Limb (tissue), 2 donors: ENCODE measurements around the gene MGMT.
A peak's percentile ranks its signal among the peaks of the same experiment; 100 is the strongest.
"Not testable (repeated sequence)": the region's sequence is repeated elsewhere in the genome, so short reads cannot be mapped to it uniquely, and the experiment has no call there.

Source experiments
- DNase-seq, 2 donors: peaks; one replicate each; pipeline ENCODE4 v3.0.0-alpha.2; 2016; ENCODE audit errors: extremely low spot score in 2 of 2

The MGMT gene

DNA sequence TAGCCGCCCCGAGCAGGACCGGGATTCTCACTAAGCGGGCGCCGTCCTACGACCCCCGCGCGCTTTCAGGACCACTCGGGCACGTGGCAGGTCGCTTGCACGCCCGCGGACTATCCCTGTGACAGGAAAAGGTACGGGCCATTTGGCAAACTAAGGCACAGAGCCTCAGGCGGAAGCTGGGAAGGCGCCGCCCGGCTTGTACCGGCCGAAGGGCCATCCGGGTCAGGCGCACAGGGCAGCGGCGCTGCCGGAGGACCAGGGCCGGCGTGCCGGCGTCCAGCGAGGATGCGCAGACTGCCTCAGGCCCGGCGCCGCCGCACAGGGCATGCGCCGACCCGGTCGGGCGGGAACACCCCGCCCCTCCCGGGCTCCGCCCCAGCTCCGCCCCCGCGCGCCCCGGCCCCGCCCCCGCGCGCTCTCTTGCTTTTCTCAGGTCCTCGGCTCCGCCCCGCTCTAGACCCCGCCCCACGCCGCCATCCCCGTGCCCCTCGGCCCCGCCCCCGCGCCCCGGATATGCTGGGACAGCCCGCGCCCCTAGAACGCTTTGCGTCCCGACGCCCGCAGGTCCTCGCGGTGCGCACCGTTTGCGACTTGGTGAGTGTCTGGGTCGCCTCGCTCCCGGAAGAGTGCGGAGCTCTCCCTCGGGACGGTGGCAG is at the start of gene MGMT:
Gene MGMT (plus strand): TSS at position 539 of the 656 bp plus-strand sequence.
- DNase-seq = peak; percentile 88 to 99

DNA sequence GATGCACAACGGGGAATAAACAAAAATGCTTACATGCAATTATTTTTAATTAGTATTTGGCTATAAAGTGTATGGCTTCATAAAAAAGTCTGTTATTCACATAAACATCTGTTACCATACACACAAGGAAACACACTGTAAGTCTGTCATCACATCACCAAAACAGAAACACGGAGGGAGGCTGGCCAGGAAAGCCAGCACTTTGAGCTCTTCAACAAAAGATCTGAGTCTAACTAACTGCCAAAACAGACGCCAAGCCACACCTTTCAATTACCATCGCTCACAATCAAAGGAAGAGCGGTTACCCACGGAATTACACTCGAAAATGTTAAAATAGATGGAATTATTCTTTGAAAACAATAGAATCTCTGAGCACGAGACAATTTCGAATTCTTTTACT is 49.2 kb upstream of the MGMT start:
- peak in 1 of 2 donors; percentile 65 for DNase-seq

DNA sequence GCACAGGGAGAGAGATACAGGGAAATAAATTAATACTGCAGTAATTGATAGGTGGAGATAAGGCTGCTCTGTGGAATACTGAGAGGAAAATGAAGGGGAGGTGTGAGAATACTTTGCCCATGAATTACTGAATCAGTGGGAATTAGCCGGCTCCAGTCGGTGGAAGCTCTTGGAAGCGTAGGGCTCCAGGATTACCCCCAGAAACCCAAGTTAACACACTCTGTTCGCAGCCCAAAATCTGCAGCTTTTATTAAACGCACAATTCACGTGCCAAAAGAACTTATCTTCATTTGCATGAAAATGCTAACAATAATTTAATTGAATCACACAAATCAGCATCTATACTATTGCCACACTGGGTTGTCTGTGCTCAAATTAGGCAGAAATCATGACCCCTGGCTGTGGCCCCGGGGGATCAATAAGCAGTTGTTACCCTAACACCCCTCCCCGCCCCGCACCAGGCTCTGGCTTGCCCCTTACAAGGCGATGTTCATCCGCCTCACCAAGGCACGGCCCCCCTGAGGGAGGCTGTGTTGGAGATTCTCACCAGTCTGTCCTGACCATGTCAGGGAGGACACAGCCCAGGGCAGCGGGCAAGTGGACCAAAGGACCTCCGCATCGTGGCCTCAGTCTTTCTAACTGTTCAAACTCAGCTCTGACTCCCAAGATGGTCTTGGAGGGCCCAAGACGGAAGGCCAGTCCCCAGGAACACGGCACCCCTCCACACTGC is 48.4 kb upstream of the MGMT start:
- DNase-seq = no peak

DNA sequence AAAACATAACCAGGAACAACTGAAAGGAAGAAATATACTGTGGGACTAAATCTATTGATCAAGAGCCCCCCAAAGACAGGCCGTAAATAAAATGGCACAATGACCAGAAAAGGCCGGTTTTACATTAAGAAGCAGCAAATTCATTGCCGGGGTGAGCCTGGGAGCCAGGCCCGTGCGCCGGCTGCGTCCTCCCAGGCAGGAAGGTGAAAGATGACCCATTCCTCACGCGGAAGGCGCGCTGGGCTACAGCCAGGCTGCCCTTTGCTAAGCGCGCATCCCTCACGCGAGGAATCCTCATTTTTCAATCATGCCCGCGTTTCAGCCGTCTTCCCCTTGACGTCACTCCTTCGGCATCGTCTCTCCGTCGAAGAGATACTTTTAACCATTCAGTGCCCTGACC is 47.6 kb upstream of the MGMT start:
- no peak for DNase-seq

DNA sequence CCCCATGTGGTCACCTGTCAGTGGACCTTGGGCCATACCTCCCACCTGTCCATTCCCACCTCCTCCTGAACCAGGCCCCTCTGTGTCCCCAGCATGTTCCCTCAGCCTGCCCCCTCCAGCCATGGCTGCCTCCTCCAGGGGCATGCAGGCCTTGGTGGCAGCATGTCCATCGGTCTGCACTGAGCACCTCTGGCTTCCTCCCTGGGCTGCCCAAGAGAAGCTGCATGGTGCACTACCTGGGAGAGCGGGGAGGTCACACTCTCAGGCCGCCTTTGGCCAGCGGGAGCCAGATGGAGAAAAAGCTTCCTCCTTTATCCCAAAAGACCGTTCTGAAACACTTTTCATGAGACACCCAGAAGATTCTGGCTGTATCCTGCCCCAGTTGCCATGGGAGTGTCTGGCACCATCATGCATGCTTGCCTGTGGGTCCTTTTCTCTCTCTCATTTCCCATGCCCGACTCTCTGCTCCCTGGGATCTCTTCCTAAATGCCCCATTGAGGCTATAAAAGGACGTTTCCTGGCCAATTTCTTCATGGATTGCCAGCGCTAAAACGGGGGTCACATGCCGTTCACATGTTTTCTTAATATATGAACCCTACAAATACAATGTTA is 45.5 kb upstream of the MGMT start:
- DNase-seq = no peak

DNA sequence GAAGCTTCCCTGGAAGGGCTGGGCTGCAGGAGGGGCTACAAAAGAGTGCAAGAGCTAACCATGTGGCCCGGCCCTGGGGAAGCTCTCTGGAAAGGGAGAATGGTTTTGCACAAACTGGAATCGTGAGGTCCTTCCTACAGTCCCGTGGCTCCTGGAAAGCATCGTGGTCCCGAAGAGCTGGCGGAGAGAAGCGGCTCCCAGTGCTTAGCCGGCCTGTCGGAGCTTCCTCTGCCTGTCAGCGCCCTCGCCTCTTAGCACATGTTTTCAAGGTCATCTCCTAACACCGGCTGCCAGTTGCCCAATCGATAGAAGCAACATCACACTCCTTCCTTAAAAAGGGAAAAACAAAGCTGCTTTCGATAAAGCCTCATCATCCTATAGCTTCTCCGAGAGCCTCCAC is 42.1 kb upstream of the MGMT start:
- DNase-seq = no peak

DNA sequence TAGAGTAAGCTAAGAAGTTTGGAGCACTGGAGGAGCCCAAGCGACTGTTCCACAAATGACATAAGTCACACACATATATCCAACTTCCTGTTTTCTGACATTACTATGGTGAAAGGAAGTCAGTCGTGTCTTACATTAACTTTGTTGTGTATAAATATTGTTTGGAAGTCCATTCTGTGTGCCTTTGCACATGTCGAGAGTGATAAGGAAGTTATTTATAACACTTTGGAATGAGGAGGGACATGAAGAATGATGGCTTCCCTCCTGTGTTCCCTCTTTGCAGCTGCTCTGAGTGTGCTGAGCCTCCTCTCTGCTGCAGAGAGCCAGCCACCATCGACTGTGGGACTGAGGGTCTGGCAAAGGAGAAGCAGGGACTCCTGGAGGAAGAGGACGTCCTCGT is 40.4 kb upstream of the MGMT start:
- DNase-seq = no peak

DNA sequence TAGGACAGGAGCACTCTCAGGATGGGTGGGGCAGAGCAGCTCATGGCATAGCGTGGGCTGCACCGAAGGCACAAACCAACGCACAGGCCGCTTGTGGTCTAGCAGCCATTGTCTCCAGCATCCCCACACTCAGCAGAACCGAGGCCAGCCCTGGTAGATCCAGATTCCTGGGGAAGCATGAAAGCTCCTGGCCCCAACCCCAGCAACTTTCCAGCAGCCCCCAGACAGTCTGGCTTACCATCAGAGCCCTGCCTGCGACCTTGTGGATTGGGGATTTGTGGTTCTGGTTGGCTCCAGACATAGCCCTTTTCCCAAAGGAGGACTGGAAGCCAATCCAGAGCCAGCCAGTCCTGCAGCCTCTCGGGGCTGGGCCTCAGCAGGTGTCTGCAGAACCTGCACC is 33.8 kb upstream of the MGMT start:
- no peak for DNase-seq

DNA sequence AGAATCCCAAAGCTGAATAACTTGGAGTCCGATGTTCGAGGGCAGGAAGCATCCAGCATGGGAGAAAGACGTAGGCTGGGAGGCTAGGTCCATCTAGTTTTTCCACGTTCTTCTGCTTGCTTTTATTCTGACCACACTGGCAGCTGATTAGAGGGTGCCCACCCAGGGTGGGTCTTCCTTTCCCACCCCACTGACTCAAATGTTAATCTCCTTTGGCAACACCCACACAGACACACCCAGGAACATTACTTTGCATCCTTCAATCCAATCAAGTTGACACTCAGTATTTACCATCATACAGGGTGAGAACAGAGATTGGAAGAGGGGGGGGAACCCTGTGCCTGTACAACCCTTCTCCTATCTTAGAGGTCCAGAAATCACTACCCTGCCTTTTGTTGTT is 31.3 kb upstream of the MGMT start:
- DNase-seq = not testable (repeated sequence)

DNA sequence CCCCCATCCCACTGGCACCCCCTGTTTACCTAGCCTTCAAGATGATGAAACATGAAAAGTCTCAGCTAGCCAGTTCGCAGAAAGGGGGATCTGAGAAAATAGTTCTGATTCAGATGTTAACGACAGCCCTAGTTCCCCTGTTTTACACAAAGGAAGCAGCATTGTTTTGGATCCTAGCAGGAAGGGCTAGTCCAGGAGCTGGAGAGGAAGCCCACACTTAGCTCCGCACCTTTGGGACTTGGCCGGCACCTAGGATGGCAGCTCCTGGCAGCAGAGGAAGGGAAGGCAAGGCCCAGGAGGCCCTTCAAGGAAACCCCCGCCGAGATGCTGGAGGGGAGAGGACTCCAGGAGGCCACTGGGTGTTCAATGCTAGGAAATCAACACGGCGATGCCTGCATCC is 29.0 kb upstream of the MGMT start:
- DNase-seq = no peak

DNA sequence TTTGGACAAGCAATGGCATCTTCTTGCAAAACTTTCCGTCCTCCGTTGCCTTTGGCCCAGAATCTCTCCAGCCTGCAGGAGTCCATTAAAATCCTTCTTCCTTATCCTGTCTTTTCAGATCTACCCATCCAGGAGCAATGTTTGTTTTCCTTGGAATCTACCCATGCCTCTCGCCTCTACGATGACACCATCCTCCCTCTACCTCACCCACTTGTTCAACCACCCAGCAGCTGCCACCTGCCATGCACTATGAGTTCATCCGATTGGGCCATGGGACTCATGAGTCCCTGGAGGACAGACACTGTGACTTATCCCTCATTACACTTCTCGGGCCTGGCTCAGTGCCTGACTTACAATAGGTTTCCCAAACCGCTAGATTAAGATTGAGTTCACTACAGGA is 26.8 kb upstream of the MGMT start:
- DNase-seq = no peak

DNA sequence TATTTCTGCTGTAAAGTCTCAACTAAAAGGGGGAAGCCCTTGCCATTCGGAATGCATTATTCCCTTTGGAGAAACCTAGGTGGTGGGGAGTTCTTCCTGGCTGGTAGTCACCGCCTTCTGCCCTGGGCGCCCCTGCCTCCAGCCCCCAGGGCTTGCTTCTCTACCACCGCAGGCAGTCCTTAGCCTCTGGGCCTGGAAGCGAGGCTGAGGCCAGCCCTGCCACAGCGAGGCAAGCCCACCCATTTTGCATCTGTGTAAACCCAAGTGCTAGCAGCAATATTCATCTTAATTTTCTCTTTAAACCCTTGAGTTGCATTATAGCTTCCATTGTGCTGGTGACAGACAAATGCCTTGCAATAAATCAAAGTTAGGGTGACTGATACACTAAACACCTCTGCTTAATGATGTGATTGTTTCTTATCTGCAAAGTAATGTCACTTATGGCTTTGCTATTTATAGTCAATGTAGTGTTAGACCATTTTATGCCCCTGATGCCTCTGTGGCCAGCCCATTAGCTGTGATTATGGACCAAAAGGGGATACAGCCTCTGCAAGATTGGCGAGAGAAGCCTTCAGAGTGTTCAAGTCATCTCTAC is 26.2 kb upstream of the MGMT start:
- DNase-seq = no peak

DNA sequence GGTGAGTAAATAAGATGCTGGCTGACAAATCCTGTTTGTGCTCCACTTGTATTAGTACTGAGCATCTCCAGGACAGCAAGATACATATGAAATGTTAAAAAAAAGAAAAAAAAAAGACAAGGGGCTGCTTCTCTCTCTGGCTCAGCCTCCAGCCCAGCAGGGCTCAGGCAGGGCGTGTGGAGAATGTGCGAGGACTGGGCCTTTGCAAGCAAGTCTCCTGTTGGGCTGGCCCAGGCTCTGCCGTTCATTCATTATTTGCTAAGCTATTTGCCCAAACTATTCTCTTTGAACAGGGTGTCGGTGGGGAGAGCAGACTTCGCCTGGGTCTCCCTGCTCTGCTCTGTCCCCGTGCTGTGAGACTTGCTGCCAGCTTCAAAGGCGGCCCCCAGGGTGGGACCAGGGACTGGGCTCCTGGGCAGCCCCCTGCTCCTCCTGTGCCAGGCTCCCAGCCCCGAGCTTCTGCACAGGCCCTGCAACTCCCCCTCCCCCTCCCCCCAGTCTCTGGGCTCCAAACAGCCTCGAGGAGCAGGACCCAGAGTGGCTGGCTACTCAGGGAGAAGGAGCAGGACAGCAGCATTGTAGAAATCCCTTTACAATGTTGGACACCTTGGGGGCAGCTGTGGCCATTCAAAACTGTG is 25.6 kb upstream of the MGMT start:
- DNase-seq = no peak

DNA sequence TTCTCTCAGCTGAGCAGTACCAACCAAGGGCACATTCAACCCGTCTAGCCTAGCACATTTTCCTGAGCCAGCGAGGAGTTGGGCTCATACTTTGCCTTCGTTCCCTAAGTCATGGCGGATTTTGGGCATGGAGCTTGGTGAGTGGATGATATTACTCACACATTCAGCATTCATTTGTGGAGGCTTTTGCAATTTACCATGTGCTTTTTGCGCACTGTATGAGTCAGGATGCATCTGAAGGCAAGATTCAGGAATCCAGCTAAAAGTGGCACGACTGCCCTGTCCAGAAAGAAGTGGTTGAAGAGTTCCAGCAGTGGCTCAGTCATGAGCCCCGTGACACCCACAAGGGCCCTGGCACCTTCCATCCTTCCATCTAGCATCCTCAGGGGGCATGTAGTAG is 24.2 kb upstream of the MGMT start:
- DNase-seq = no peak

DNA sequence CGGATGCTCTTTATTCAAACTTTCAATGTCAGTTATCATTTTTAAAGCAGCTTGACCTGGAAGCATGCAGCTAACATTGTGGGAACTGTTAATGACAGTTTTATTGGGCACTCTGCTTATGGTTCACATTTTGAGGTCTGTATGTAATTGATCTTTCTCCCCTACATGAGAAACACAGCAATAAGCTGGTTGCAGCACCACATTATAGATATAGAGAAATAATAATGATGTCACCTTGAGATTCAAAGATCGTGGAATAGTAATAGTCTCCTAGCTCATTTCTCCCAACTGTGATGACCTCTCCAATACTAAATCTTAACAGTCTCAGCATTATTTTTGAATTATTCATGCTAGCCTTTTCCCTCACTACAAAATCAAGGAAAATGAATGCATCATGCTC is 22.7 kb upstream of the MGMT start:
- DNase-seq = no peak

DNA sequence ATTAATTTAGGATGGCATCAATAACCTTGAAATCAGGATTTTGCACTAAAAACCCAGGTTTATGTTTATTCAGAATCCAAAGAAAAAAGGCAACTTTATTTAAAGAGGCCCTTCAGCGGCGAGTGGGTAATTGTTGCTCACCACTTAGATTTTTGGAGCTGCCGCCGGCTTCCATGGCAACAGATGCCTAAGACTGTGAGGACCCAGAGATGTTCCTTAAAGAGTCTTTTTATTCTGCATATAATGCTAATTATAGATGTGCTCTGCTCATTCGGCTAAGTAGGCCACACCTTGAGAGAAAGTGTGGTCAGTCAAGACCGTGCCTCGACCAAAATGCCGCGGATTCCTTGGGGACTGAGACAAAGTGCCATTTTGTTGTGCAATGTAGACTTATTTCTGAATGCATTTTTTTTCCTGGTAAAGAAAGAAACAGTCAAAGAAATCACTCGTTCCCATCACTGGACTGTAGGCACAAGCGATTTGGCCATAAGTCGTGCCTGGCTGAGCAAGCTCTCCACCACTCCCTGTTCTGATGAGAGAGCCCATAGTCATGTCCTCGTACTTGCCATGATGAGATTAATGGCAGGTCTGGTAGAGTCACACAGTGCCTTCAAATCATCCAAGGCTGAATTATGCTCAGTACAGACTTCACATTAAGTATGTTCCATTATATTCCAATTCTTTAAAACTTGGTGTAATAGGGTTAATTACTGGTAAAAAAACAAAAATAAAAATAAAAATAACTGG is 21.4 kb upstream of the MGMT start:
- no peak for DNase-seq

DNA sequence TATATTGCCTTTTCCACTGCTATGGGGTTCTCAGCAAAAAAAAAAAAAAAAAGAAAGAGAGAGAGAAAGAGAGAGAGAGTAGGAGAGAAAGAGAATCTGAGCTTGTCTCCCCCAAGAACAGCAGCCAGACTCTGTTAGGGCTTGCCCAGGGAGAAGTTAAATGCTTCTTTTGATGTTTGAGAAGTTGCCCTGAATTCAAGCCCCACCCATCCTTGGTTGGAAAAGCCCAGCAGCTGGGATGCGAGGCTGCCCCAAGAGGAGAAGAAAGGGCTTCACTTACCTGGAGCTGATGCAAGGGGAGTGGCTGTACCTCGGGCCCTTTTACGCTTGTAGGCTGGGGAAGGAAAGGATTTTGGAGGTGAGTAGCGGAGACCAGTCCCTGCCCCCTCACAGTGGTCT is 20.9 kb upstream of the MGMT start:
- DNase-seq = no peak

DNA sequence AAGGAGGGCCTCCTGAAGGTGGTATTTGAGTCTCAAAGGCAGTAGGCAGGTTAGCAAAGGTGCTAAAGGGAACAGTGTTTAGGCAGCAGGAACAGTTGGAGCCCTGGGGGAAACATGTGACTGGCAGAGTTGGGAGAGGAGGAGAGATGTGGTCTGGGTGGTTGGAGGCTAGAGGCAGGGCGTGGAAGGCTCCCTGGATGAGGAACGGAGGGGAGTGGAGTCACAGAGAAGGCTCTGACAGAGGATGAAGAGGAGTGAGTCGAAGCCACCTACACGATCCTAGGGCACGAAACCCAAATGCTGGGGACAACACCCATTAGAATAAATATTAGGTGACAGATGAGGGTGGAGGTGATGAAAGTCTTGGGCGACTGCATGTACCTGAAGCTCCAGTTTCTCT is 19.6 kb upstream of the MGMT start:
- DNase-seq = no peak

DNA sequence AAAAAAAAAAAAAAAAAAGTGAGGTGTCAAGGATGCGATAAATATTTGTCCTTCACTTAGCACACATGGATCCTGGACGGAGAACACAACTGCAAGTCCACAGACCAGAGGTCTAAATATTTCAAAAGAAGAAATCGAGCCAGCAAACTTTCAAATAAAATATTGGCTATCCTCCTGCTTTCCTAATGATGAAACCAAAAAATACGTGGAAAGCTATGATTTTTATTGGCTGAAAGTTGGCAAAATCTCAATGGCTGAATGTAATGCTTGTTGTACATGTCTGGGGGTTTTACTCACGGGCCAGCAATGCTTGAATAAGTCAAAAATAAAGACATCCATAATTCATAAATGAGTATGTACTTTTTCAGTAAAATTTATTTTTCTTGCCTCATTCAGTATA is 19.0 kb upstream of the MGMT start:
- peak in 1 of 2 donors; percentile 36 for DNase-seq

DNA sequence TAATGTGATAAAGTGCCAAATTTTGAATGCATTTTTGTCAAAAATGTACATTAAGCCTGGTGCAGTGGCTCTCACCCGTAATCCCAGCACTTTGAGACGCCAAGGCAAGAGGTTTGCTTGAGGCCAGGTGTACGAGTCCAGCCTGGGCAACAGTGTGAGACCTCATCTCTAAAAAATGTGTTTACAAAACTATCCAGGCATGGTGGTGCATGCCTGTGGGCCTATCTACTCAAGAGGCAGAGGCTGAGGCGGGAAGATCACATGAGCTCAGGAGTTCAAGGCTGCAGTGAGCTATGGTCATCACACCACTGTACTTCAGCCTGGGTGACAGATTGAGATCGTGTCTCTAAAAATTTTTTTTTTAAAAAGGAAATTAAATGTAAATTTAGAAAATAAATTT is 18.5 kb upstream of the MGMT start:
- no peak for DNase-seq

DNA sequence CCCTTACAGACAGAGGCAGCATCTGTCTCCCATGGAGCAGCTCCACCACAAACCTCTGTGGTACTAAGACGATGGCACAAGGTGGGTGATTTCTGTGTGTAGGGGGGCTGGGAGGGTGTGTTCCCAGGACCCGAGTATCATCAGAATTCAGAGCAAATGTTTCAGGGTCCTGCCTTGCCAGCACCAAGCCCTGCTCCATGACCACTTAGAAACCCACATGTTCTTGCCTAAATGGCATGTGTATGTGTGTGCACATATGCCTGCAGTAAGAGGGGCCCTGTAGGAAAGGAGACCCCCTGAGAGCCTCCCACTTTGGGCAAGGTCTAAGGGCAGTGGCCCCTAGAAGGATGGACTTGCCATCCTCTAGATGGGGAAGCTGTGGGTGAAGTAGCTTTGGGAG is 17.1 kb upstream of the MGMT start:
- no peak for DNase-seq
